Measurements from ENCODE around the gene ZNF497. TPM values are rescaled to one million over a fixed set of nuclear protein-coding genes. Genes with fewer than 3 reads are reported as not detected.
A peak's percentile ranks its signal among the peaks of the same experiment; 100 is the strongest.

ZNF497 gene
- total RNA-seq, 2 donors from 2014 or later: 1.5 to 2.4 TPM

DNA sequence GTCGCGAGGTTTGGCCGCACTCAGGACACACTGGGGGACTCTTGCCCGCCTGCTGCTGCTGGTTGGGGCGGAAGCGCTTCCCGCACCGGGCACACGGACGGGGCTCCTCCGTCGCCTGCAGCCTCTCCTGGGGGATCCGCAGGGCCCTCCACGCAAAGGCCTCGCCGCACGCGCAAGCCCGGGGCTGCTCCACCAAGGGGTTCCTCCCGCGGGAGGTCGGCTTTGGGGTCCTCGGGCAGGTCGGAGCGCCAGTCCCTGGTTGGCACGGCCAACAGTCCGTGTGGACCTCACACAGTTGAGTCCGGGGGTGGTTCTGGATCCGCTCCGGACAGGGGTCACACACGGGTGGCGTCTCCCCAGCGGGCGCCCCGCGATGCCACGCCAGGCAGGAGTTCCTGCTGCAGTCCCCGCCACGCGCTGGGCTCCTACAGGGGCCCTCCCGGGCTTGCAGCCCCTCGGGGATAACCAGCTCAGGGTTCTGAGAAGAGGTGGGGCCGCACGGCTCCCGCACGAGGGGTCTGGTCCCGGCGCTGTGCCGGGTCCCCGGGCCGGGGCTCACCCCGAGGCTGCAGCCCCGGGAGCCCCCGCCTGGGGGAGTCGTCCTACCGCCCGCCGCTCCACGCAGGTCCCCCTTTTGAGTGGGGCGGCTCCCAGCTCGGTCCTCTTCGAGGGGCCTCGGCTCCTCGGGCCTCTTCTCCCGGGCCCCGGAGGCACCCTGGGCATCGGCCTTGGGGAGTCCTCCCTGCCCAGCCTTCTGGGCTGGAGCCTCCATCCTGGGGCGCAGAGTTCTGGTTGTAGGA lies 6.2 kb upstream of the ZNF497 start:
- H3K9me3 Mint-ChIP-seq: no peaks in the 10 kb centered on the region
- H3K4me1 Mint-ChIP-seq (ENCODE audit: low read depth): no peaks in the 10 kb centered on the region
- ATAC-seq (replicated peaks in 1 of 2) (no peak), DNase-seq (no peak)
- H3K4me3 Mint-ChIP-seq: no peak overlapping the region
- H3K27ac Mint-ChIP-seq: no peak overlapping the region
- H3K27me3 Mint-ChIP-seq (ENCODE audit: low read depth): no peaks in the 10 kb centered on the region
- H3K36me3 Mint-ChIP-seq (ENCODE audit: insufficient read depth in 2 of 2): no peaks in the 10 kb centered on the region

DNA sequence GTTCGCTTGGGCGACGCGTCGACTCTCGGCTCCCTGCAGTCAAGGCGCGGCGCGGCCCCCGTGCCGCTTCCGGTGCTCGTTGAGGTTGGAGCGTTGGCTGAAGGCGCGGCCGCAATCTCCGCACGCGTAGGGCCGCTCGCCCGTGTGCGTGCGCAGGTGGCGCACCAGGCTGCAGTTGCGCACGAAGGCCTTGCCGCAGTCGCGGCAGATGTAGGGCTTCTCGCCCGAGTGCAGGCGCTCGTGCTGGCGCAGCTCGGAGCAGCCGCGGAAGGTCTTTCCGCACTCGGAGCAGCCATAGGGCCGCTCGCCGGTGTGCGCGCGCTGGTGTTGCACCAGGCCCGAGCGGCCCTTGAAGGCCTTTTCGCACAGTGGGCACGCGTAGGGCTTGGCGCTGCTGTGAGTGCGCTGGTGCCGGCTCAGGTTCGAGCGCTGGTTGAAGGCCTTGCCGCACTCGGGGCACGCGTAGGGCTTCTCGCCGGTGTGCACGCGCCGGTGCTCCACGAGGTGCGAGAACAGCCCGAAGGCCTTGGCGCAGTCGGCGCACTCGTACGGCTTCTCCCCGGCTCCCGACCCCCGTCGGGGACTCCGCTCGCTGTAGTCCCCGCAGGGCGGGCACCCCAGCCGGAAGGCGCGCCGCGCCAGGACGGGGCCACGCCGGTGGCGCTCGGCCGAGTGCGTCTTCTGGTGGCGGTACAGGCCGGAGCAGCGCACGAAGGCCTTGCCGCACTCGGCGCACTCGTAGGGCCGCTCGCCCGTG lies 5.3 kb upstream of the ZNF497 start:
- no peak for ATAC-seq (replicated peaks in 1 of 2)
- no peak for DNase-seq
- H3K4me3 Mint-ChIP-seq: no peak overlapping the region
- no peaks in the 10 kb centered on the region for H3K27me3 Mint-ChIP-seq (ENCODE audit: low read depth)
- H3K27ac Mint-ChIP-seq: no peak overlapping the region
- H3K4me1 Mint-ChIP-seq (ENCODE audit: low read depth): peaks cover 2% of the 10 kb centered on the region
- H3K9me3 Mint-ChIP-seq: no peaks in the 10 kb centered on the region
- no peaks in the 10 kb centered on the region for H3K36me3 Mint-ChIP-seq (ENCODE audit: insufficient read depth in 2 of 2)

DNA sequence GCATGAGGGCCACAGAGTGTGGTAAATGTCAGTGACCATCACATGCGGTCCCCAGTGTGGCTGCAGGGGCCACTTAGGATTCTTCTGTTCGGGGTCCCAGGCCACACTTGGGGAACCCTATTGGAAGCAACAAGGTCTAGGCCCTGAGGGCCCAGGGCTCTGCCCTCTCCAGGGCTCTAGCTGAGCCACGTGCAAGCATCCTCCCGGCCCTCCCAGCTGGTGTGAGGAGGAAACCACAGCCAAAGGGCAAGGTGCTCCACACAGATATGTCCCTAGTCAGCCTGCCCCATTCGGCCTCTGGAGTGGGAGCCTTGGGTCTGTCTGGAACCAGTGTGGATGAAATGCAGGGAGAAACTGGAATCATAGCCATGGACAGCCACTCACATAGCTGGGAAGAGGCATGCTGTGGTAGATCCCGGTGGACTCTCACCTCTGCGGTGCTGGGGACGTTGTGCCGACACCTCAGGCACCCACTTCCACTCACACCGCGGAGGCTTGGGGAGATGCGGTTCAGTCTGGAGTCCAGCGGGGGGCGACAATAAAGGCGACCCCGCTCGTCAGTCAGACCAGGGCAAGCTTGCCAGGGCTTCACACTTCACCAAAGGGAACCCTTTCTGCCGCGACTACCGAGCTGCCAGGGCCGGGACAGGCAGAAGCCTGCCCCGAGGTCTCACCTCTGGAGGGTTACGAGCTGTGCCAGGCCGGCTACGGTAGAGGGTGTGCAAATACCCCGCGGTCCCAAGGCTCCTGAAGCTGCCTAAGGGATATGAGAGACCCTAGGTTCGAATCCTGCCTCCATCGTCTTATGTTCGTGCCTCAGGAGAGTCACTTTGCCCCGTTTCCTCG lies 4.3 kb upstream of the ZNF497 start:
- peaks cover 0 to 1% of the 10 kb centered on the region in 2 donors for H3K36me3 Mint-ChIP-seq (ENCODE audit: insufficient read depth in 2 of 2)
- peaks cover 8% of the 10 kb centered on the region for H3K4me1 Mint-ChIP-seq (ENCODE audit: low read depth)
- ATAC-seq (replicated peaks in 1 of 2) (no peak), DNase-seq (no peak)
- no peak overlapping the region for H3K27ac Mint-ChIP-seq
- no peaks in the 10 kb centered on the region for H3K27me3 Mint-ChIP-seq (ENCODE audit: low read depth)
- no peak overlapping the region for H3K4me3 Mint-ChIP-seq
- H3K9me3 Mint-ChIP-seq: no peaks in the 10 kb centered on the region

DNA sequence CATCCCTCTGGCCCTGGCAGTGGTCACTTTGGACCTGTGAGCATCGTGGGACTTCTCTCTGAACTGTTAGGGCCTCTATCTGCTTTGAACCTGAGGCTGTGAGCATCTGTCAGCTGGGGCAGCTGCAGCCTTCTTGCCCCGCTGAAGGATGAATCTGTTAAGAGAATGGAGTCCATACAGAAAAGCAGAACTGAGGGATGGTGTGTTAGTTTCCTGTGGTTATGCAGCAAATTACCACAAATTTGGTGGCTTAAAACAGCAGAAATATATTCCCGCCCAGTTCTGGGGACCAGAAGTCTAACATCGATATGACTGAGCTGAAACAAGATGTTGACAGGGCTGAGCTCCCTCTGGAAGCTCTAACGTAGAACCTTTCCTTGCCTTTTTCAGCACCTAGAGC lies 1.6 kb upstream of the ZNF497 start:
- Mint-ChIP-seq H3K27me3 (ENCODE audit: low read depth) (no peaks in the 10 kb centered on the region), H3K4me1 (ENCODE audit: low read depth) (peaks cover 19% of the 10 kb centered on the region), H3K36me3 (ENCODE audit: insufficient read depth in 2 of 2) (peaks cover 0 to 1% of the 10 kb centered on the region in 2 donors), H3K4me3 (no peak overlapping the region), H3K9me3 (no peaks in the 10 kb centered on the region), H3K27ac (no peak overlapping the region)
- no peak for ATAC-seq (replicated peaks in 1 of 2)
- DNase-seq: no peak

DNA sequence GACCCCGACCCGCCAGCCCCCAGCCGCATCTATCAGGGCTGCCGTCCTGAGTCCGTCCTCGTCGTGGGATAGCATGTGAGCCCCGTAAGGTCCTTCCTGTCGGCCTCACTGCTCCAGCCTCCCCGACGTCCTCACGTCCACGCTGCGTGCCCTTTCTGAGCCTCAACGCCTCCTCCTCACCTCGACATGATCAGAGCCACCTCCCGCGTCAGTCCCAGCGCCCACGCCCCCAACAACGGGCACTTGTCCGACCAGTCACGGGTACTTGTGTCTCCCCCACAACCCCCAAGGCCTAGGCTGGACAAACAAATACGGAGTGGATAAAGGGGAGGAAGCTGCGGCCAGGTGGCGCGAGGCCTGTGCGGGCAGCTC lies 665 bp downstream of the ZNF497 start:
- ATAC-seq (replicated peaks in 1 of 2): peak; percentile 26 to 41
- peaks cover 0 to 1% of the 10 kb centered on the region in 2 donors for H3K36me3 Mint-ChIP-seq (ENCODE audit: insufficient read depth in 2 of 2)
- peak overlapping the region; percentile 92 to 99 for H3K4me3 Mint-ChIP-seq
- peak; percentile 65 to 73 for DNase-seq
- H3K27me3 Mint-ChIP-seq (ENCODE audit: low read depth): no peaks in the 10 kb centered on the region
- peaks cover 19% of the 10 kb centered on the region for H3K4me1 Mint-ChIP-seq (ENCODE audit: low read depth)
- peak overlapping the region; percentile 91 for H3K27ac Mint-ChIP-seq
- no peaks in the 10 kb centered on the region for H3K9me3 Mint-ChIP-seq

DNA sequence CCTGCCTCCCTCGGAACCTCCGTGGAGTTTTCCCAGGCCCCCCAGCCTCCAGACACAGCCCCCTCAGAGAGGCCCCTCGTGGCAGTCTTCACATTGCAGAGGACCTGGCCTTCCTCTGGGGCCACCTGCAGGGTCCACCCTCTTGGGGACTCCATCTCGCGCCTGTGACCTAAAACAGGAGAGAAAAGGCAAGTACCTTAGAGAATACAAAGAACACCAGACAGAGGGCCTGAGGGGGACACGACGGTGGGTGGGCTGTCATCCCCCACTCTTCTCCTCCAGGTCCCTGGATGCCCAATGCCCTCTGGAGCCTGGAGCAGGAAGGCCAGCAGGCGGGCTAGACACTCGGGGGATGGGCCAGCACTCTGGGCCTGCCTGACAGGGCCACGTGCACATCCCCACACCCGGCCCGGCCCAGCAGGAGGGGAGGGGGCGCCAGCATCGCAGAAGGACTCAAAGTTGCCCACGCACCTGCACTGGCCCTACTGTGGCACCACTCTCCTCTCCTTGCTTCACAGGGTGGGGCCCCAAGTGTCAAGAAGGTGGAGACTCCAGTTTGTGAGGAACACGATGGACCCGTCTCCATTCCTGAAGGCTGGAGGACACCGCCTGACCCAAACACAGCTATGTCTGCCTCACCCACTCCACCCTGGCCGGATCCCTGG lies 4.9 kb downstream of the ZNF497 start:
- Mint-ChIP-seq H3K4me1 (ENCODE audit: low read depth) (peaks cover 14% of the 10 kb centered on the region), H3K4me3 (peak overlapping the region in 1 of 2 donors; percentile 37), H3K9me3 (no peaks in the 10 kb centered on the region), H3K27ac (no peak overlapping the region), H3K27me3 (ENCODE audit: low read depth) (no peaks in the 10 kb centered on the region), H3K36me3 (ENCODE audit: insufficient read depth in 2 of 2) (peaks cover 0 to 1% of the 10 kb centered on the region in 2 donors)
- ATAC-seq (replicated peaks in 1 of 2) (no peak), DNase-seq (no peak)

DNA sequence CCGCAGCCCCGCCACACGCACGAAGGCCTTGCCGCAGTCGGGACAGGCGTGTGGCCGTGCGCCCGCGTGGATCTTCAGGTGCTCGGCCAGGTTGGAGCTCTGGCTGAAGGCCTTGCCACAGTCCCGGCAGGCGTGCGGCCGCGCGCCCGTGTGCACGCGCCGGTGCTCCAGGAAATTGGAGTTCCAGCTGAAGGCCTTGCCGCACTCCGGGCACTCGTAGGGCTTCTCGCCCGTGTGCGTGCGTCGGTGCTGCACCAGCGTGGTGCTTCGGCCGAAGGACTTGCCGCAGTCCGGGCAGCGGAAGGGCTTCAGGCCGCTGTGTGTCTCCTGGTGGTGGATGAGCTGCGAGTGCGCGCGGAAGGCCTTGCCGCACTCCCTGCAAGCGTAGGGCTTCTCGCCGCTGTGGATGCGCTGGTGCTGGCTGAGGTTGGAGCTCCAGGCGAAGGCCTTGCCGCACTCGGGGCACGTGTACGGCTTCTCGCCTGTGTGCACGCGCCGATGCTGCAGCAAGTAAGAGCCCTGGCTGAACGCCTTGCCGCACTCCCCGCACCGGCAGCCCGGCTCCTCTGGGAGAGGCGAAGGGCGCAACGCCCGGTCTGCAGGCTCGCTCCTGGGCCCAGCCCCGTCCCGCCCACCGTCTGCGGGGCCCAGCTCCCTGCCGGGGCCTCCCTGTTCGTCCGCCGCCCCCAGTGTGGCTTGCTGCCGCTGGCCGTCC lies 5.6 kb downstream of the ZNF497 start:
- H3K4me3 Mint-ChIP-seq: peak overlapping the region; percentile 63 to 64
- no peak overlapping the region for H3K27ac Mint-ChIP-seq

DNA sequence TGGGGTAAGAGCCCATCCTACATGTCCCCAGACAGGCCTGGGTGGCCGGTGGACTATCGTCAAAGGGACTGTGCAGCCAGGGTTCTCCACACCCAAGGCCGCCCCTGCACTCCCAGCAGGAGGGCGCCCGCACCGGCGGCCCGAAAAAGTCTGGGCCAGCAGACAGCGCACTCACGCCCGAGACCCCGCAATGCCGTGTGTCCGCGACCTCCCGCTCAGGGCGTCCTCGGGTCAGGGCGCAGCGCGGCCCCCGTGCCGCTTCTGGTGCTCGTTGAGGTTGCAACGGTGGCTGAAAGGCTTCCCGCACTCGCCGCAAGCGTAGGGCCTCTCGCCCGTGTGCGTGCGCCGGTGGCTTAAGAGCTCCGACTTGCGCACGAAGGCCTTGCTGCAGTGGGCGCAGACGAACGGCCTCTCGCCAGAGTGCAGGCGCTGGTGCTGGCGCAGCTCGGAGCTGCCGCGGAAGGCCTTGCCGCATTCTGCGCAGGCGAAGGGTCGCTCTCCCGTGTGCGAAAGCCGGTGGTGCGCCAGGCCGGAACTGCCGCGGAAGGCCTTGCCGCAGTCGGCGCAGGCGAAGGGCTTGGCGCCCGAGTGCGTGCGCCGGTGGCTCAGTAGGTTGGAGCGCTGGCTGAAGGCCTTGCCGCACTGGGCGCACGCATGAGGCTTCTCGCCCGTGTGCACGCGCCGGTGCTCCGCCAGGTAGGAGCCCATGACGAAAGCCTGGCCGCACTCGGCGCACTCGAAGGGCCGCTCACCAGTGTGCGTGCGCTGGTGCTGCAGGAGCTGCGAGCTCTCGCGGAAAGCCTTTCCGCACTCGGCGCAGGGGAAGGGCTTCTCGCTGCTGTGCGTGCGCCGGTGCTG lies 6.4 kb downstream of the ZNF497 start:
- Mint-ChIP-seq H3K9me3 (no peaks in the 10 kb centered on the region), H3K4me3 (peak overlapping the region; percentile 63 to 64), H3K36me3 (ENCODE audit: insufficient read depth in 2 of 2) (no peaks in the 10 kb centered on the region), H3K27me3 (ENCODE audit: low read depth) (no peaks in the 10 kb centered on the region), H3K4me1 (ENCODE audit: low read depth) (peaks cover 3% of the 10 kb centered on the region), H3K27ac (no peak overlapping the region)
- DNase-seq: peak; percentile 38 to 42
- ATAC-seq (replicated peaks in 1 of 2): peak; percentile 63 to 71

More for the DNA sequence above, 5.6 kb downstream of the ZNF497 start:
- peaks cover 11% of the 10 kb centered on the region for H3K4me1 Mint-ChIP-seq (ENCODE audit: low read depth)
- DNase-seq (no peak), ATAC-seq (replicated peaks in 1 of 2) (no peak)
- H3K27me3 Mint-ChIP-seq (ENCODE audit: low read depth): no peaks in the 10 kb centered on the region
- no peaks in the 10 kb centered on the region for H3K36me3 Mint-ChIP-seq (ENCODE audit: insufficient read depth in 2 of 2)
- no peaks in the 10 kb centered on the region for H3K9me3 Mint-ChIP-seq

DNA sequence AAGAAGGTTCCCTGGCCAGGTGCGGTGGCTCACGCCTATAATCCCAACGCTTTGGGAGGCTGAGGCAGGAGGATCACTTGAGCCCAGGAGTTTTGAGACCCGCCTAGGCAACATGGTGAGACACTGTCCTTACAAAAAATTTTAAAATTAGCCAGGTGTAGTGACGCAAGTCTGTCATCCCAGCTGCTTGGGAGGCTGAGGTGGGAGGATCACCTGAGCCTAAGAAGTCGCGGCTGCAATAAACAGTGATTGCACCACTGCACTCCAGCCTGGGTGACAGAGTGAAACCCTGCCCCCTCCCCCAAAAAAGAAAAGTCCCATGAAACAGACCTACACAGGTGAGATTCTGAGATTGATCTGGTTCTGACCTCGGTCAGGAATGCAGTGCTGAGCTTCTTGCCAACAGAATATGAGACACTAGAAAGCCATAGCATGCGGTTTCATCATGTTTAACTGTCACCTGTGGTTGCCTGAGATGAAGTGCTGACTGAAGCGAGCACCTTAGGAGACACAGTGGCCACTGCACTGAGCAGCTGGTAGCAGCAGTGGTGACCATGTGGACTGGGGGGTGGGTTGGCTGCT lies 7.2 kb downstream of the ZNF497 start:
- no peak for DNase-seq
- Mint-ChIP-seq H3K9me3 (no peaks in the 10 kb centered on the region), H3K27me3 (ENCODE audit: low read depth) (no peaks in the 10 kb centered on the region), H3K4me3 (peak overlapping the region in 1 of 2 donors; percentile 37), H3K4me1 (ENCODE audit: low read depth) (no peaks in the 10 kb centered on the region), H3K36me3 (ENCODE audit: insufficient read depth in 2 of 2) (no peaks in the 10 kb centered on the region), H3K27ac (no peak overlapping the region)
- no peak for ATAC-seq (replicated peaks in 1 of 2)

DNA sequence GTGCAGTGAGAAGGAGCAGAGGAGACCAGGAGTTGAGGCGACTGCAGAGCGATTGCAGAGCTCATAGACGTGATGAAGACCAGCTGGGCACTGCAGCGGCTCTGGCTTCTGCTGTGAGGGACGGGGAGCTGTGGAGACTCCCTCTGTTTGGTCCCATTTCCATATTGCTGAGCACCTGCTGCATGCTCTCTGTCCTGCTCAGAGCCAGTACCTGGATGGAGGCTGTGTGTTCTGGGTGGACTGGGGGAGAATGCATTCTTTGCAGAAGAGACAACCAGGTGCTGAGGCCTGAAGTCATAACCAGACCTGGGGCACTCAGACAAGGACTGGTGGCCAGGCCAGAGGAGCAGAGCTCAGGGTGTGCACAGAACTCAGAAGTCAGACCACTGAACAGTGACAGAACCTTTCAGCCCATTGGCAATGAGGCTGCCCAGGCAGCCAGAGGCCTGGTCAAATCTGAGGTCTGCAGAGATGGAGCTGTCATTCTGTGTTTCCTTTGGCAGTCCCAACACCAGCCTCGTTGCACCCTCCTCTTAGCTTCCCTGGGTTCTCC lies 8.0 kb downstream of the ZNF497 start:
- Mint-ChIP-seq H3K36me3 (ENCODE audit: insufficient read depth in 2 of 2) (peaks cover 1 to 2% of the 10 kb centered on the region in 2 donors), H3K27ac (no peak overlapping the region), H3K4me3 (no peak overlapping the region), H3K27me3 (ENCODE audit: low read depth) (no peaks in the 10 kb centered on the region), H3K9me3 (no peaks in the 10 kb centered on the region), H3K4me1 (ENCODE audit: low read depth) (peaks cover 4% of the 10 kb centered on the region)
- no peak for ATAC-seq (replicated peaks in 1 of 2)
- no peak for DNase-seq

All from activated T-cell treated with anti-CD3 and anti-CD28 coated beads, Interleukin-2, amount 50 U/mL, for 72 hours (primary cell).